Ramos (cell line): ENCODE measurements around the gene EOLA1.
"Not testable (repeated sequence)": the region's sequence is repeated elsewhere in the genome, so short reads cannot be mapped to it uniquely, and the experiment has no call there.

ENCODE experiments used
- in situ Hi-C: fragments of 300-500 bp; cut with MboI; formaldehyde crosslinking; loops from one replicate; pipeline ENCODE4 v1.14.3; 2022; ENCODE audit warnings: low sequenced_read_pairs; ENCODE audit not compliant: unreplicated experiment

The EOLA1 gene

DNA sequence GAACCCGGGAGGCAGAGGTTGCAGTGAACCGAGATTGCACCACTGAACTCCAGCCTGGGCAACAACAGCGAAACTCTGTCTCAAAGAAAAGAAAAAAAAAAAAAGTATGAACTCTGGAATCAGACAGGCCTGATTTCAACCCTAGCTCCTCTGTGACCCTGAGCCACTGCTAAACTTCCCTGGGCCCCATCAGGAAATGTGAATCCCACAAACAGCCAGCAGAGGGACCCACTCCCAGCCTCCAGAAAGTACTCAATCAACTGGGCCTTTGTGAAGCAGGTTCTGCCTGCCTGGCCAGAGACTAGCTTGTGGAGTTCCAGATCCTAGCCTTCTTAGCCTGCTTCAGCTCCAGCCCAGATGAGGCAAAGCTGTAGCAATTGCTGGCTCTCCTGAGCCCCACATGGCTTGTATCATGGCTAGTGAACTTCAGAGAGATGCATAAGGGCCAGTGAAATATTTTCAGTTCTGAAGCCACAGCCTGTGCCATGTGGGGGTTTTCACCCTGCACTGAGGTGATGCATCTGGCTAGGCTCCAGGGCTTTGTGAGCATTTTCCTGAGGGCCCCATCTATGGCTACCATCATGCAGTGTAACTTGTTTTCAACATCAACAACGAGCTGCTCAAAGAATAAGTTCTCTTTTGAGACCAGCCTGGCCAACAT, 28.5 kb upstream of the EOLA1 start:
- in situ Hi-C loops = no loop called here

DNA sequence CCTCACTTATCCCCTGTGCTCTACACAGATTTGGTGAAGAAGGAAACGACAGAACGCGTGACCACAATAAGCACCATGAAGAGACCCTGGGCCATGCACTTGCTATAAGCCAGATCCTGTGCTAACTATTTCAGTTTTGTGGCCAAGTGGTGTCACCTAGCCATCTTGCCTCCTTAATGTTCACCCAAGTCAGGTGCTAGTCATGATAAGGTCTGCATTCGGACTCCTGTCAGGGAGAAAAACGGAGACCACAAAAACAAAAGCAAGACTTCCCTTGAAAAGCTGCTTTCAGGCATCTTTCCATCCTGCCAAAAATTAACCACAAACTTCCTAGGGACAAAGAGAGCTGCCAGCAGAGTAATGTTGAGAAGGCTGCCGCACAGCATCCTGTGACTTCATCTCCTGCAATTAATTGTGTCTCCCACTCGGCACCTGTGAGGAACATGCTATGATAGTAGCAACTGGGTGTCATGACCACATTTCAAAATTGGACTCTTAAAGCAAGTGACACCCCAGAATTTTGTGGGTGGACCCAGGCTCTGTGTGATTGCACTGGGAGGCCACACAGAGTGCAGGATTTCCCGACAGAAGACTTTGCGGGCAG, 26.9 kb upstream of the EOLA1 start:
- in situ Hi-C loops = no loop called here

DNA sequence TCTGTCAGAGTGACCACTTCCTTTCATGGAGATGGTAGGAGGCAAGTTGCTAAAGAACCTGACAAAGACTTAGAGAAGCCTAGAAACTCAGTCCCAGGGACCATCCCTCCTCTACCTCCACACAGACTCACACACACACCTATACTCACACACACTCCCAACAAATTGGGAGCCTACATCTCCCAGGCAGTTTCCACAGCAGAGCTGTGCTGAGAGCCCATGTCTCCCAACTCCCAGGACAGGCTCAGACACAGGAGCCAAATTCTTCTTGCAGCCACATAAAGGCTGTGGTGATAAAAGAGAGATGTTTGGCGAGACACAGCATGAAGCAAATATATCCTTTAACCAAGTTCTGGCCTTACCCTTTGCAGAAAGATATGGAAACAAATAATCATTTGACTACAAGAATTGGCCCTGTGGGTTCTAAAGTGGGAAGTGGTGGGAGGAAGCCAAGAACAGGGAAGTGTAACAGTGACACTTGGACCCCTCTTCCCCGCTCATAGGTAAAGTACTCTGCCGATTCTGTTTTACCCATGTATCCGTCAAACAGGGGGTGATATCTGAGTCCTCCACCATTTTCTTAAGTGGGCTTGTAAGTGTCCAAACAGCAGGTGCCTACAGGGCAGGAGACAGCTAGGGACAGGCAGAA, 24.7 kb upstream of the EOLA1 start:
- in situ Hi-C loops = no loop called here

DNA sequence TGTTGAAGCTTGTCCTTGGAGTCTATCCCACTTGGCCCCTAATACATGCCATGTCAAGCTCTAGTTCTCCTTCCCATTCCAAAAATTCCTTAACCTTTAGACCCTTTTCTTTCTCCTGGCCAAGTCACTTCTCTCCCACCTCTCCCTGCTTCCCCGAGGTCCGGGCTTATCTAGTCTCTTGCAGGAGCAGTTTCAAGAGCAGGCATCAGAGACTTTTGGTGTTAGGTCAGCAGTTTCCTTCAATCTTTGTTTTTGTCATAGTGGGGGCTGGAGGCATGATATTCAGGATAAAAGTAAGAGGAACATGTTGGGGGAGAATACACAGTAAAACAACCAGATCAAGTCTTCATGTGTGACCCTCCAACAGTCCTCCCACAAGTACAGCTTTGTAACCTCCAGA, 24.2 kb upstream of the EOLA1 start:
- in situ Hi-C loops = no loop called here

DNA sequence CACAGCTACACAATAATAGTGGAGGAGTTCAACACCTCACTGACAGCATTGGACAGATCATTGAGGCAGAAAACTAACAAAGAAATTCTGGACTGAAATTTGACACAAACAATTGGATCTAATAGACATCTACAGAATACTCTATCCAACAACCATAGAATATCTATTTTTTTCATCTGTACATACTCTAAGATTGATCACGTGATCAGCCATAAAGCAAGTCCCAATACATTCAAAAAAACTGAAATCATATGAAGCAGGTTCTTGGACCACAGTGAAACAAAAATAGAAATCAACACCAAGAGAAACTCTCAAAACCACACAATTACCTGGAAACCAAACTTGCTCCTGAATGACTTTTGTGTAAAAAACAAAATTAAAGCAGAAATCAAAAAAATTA, 23.5 kb upstream of the EOLA1 start:
- in situ Hi-C loops = no loop called here

DNA sequence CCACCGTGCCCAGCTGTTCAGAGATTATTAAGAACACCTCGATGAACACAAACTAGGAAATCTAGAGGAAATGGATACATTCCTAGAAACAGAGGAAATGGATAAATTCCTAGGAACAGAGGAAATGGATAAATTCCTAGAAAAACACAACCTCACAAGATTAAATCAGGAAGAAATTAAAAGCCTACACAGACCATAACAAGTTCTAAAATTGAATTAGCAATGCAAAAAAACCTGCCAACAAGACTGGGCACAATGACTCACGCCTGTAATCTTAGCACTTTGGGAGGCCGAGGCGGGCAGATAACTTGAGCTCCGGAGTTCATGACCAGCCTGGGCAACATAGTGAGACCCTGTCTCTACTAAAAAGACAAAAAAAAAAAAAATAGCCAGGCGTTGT, 22.6 kb upstream of the EOLA1 start:
- in situ Hi-C loops = no loop called here

DNA sequence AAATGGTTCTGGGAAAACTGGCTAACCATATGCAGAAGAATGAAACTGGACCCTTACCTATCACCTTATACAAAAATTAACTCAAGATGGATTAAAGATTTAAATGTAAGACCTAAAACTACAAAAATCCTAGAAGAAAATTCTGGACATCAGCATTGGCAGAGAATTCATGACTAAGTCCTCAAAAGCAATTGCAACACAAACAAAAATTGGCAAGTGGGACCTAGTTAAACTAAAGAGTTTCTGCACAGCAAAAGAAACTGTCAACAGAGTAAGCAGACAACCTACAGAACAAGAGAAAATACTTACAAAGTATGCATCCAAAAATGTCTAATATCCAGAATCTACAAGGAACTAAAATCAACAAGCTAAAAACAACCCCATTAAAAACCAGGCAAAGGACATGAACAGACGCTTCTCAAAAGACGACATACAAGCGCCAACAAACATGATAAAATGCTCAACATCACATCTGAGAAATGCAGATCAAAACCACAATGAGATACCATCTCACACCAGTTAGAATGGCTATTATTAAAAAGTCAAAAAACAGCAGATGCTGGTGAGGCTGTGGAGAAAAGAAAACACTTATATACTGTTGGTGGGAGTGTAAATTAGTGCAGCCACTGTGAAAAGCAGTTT, 20.1 kb upstream of the EOLA1 start:
- in situ Hi-C loops = not testable (repeated sequence)

DNA sequence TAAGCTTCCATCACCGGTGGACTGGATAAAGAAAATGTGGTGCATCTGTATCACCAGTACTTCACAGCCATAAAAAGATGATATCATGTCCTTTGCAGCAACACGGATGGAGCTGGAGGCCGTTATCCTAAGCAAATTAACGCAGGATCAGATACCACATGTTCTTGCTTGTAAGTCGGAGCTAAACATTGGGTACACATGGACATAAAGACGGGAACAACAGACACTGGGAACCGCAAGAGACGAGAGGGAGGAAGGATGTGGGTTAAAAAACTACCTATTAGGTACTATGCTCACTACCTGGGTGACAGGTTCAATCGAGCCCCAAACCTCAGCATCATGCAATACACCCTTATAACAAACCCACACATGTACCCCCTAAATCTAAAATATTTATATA, 19.4 kb upstream of the EOLA1 start:
- in situ Hi-C loops = no loop called here

DNA sequence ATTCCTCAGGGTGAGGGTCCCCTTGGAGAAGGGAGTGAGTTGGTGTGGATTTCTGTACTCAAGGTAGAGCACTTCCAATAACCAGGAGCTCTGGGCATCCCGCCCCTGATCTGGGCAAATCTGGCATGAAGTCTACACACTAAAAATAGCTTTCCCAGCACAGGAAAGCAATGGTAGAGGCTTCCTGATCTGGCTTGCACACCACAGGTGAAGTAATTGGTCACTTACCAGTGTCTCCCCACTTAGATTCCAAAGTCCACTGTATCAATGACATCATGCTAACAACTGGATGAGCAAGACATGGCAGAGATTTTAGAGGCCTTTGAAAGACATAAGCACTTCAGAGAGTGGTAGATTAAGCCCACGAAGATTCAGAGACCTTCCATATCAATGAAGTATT, 17.9 kb upstream of the EOLA1 start:
- in situ Hi-C loops = no loop called here

DNA sequence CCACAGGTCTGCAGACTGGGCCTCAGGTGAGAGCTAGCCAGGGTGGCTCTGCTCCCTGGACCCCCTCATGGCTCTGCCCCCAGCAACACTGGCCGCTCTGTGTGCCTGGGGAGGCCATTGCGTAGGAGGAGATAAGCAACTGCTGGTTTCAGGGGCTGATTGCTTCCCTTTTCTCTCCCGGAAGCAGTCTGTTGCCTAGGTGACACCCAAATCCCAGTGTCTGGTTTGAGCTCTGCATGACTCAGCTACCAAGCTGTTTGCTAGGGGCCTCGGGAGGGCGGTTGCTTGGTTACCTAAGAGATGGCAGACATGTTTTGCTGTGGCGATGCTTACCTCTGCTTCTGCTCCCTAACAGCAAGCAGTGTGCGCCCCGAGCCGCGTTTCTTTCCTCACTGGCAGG, 15.4 kb upstream of the EOLA1 start:
- in situ Hi-C loops = not testable (repeated sequence)

DNA sequence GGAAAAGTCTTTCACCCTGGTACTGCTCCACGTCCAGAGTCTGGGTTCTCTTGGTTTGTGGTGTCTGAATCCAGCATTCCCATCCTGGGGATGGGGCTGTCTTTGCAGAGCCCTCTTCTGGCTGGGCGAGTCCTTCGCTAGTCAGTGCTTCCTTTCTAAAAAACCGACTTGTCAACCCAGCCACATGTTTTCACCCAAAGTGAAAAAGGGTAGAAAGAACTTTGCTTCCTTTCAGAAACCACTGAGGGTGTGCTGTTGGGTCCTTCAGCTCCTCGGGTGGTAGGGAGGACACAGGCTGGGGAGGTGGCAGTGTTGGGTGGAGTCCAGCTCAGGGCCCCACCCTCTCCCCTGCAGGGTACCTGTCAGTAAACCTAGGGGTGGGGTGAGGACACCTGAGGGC, 14.9 kb upstream of the EOLA1 start:
- in situ Hi-C loops = not testable (repeated sequence)

DNA sequence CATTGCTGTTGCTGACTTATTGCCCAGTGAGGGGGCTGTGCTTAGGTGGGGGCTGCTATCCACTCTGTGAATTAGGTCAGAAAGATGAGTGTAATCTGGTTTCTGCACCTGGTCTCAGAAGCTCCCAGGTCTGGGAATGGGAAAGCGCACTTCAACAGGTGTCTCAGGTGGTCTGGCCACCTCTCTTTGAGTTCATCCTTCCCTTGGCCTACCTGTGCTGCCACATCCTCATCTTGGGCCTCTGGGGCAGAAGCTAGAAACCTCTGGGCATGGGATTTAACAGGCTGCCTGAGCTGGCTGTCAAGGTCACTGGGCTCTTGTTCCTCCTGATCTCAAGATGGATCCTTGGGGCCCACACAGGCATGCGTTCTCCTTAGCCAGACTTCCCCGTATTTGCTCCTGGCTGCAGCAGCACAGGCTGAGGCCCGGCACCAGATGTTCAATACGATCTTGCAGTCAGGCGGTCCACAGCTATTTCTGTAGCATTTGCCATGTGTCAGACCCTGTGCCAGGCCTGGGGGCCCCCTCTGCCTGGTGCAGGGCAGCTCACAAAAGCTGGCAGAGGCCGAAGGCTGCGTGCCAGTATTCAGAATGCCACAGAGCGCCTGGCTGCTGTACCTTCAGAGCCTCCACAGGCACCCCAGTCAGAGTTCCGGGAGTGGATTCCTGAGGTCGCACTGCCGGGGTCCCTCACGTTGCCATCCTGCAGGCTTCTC, 14.3 kb upstream of the EOLA1 start:
- in situ Hi-C loops = not testable (repeated sequence)

DNA sequence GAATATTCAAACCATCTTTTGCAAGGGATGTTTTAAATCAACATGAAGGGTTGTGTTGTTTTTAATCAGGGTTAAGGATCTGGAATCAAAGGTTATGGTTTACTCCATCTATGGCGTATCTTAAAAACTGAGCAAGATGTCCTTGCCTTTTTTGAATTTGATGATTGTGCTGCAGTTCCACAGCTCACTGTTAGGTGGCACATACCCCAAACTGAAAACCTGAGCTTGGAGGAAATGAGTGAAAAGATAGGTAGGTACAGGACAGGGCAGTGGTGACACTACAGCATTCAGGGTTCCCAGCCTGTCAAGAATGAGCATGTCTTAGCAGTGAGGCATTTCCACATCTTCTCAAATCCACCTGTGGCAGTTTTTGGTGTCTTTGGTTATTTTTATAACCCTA, 13.1 kb upstream of the EOLA1 start:
- in situ Hi-C loops = no loop called here

DNA sequence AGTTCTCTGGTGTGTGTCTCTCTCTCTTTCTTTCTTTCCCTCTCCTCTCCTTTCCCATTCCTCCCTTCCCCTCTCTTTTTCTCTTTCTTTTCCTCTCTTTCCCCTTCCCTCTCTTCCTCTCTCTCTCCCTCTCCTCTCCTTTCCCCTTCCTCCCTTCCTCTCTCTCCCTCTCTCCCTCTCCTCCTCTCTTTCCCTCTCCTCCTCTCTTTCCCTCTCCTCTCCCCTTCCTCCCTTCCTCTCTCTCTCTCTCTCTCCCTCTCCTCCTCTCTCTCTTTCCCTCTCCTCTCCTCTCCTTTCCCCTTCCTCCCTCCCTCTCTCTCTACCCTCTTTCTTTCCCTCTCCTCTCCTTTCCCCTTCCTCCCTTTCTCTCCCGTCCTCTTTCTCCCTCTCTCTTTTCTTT, 12.4 kb upstream of the EOLA1 start:
- in situ Hi-C loops = no loop called here

DNA sequence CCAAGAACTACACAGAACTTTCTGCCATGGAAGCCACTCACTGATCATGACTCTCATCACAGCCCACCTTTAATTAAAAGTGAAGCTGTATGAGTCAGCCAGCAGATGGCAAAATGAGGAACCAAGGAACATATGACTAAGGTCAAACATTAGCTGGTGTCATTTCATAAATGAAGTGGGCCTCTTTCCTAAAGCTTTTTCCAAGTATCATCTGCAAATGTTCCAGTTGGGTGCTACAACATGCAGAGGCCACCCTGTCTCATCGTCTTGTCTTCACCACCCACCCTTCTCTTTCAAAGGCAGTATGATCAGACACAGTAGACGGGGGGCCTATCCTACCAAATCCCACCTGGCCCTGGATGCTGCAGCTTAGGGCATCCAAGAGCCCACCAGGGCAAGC, 9.2 kb upstream of the EOLA1 start:
- in situ Hi-C loops = no loop called here

DNA sequence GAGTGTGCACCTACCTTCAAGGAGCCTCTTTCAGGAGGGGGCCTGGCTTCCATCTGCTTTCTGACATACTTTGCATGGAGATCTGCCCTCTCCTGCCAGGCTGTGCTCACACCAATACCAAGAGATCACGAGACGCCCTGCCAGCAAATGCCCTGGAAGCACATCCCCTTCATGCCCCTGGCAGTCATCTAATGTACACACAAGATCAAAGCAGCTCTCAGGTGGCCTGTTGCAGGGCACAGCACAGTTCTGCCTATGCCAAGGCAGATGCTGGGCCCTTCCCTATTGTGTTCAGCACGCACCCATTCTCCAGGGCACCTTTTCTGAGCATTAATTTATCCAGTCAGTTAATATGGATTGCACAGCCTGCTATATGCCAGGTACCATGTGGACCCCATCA, 7.9 kb upstream of the EOLA1 start:
- in situ Hi-C loops = not testable (repeated sequence)

DNA sequence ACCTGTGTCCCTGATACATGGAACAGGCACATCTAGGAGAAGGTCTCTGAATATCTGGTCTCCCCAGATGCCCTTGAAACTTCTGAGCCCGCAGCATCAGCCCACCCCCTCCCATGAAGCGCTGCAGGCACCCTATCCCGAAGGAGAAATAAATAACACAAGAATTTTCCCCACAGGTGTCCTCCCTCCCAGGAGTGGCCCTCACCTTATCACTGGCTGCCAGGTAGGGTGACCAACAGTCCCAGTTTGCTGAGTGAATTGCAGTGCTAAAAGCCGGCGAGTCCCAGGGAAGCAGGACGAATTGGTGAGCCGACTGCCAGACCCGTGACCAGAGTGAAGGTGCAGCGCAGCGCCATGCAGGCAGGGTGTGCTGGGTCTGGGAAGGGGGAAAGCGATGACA, 6.8 kb upstream of the EOLA1 start:
- in situ Hi-C loops = not testable (repeated sequence)

DNA sequence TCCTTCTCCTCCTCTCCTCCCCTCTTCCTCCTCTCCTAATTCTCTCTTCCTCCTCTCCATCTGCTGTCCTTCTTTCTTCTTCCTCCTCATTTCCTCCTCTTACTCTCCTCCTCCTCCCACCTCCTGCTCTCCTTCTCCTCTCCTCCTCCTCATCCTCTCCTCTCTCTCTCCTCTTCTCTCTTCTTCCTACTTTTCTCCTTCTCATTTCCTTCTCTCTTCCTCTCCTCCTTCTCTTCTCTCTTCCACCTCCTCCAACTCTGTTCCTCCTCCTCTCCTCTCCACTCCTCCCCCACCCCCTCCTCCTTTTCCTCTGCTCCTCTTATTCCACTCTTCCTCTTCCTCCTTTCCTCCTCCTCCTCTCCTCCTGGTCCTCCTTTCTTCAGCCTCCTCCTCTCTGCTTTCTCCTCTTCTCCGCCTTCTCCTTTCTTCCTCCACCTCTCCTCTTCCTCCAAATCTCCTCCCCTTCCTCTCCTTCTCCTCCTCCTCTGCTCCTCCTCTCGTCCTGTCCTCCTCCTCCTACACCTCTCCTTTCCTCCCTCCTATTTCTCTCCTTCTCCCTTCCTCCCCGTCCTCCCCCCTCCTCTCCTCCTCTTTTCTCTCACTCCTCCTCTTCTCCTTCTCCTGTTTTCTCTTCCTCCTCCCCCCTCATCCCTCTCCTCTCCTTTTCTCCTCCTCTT, 5.7 kb upstream of the EOLA1 start:
- in situ Hi-C loops = not testable (repeated sequence)

DNA sequence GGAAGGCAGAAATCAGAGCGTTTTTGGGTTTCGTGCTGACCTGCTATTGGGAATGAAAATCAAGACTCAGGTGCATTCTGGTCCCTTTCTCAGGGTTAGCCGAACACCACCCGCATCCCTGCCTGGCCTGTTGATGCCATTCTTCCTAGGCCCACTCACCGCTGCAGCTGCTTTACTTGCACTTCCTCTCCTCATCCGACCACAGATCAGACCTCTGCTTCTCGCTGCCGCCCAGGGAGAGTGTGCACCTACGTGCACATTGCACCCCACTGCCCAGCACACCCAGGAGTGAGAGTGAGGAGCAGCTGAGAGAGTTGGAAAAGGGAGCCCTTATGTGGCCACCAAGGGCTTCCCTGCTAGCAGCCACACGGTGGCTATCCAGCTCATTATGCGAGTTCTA, 3.3 kb upstream of the EOLA1 start:
- in situ Hi-C loops = not testable (repeated sequence)
